Renal pelvis (tissue), 12 donors: ENCODE measurements around the gene DENND4A. TPM values are rescaled to one million over a fixed set of nuclear protein-coding genes. Genes with fewer than 3 reads are reported as not detected.

Source experiments
- DNase-seq: peaks from one replicate; pipeline ENCODE4 v3.0.0-alpha.2; 2013
- long read RNA-seq, 16 experiments: transcript quantifications; one replicate each; lab custom pipeline, GENCODE V29; 2026
- polyA plus RNA-seq, 3 donors: library from polyadenylated mRNA; unstranded; fragments of 120-200 nt; gene quantifications; one replicate each; pipeline ENCODE4 v1.2.1, GENCODE V29; 2013; ENCODE audit not compliant: insufficient read length in 3 of 3

Gene DENND4A
- polyA plus RNA-seq, result 10 to 100 TPM; 13.3 to 19.6 (median 15.4) TPM
- long read RNA-seq, donor 1, result 0 reads
- long read RNA-seq, donor 2, result 0 reads
- long read RNA-seq, donor 3, result 0 reads
- long read RNA-seq, donor 4, result 0 reads
- long read RNA-seq, donor 5, result 0 reads
- long read RNA-seq, donor 6, partial matches to known transcripts, result 0 of 1 reads
- long read RNA-seq, donor 6, other reads (novel, unspliced or antisense), result 0 of 1 reads
- long read RNA-seq, donor 7, result 0 reads
- long read RNA-seq, donor 8, full-length matches to known transcripts, result 1 of 1 reads
- long read RNA-seq, donor 8, partial matches to known transcripts, result 0 of 1 reads
- long read RNA-seq, donor 8, other reads (novel, unspliced or antisense), result 0 of 1 reads
- long read RNA-seq, donor 9, result 0 reads
- long read RNA-seq, donor 10, result 0 reads
- long read RNA-seq, donor 11, result 0 reads
- long read RNA-seq, donor 12, partial matches to known transcripts, result 0 of 2 reads
- long read RNA-seq, donor 12, other reads (novel, unspliced or antisense), result 0 of 2 reads
- long read RNA-seq, donor 13, partial matches to known transcripts, result 0 of 1 reads
- long read RNA-seq, donor 13, other reads (novel, unspliced or antisense), result 0 of 1 reads
- long read RNA-seq, donor 14, result 0 reads
- long read RNA-seq, donor 15, result 0 reads
- long read RNA-seq, donor 16, result 0 reads

DNA sequence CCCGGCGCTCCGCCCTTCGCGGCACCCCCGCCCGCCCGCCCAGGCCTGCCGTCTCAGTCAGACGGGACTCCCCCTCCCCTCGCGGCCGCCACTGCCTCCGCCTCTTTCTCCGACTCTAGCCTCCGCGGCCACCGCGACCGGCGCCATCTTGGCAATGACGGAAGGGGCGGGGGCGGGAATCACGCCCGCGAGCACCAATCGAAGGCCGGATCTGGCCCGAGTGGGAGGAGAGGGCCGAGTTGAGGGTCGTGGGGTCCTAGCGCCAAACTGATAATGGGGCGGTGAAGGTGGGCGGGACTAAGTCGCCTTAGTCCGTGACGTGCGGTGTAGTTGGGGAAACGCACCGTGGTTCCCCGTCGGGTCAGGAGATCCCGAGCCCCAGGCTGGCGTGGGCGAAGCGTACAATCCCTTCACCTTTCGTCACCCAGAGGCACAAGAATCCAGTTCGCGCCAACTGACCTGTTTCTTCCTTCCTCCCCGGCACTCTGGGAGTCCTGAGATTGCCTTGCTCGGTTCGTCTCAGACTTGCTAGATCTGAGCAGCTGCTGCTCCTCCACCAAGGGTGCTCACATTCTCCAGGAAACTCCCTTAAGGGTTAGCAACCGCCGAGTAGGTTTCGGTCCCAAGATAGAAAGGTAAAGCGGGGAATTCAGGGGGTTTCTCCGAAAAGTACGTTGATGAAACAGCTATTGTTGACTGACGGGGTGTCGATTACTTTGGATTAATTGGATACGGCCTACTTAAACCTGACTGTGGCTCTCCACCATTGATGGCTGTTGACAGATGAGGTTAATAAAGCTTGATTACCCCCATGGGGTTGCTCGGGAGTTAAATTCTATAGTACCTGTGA lies at the start of gene DENND4A:
Gene DENND4A (minus strand): TSS at position 156 of the 850 bp plus-strand sequence. CDS start 35,843 bp downstream, outside the sequence.
- DNase-seq, result peak; percentile 98

DNA sequence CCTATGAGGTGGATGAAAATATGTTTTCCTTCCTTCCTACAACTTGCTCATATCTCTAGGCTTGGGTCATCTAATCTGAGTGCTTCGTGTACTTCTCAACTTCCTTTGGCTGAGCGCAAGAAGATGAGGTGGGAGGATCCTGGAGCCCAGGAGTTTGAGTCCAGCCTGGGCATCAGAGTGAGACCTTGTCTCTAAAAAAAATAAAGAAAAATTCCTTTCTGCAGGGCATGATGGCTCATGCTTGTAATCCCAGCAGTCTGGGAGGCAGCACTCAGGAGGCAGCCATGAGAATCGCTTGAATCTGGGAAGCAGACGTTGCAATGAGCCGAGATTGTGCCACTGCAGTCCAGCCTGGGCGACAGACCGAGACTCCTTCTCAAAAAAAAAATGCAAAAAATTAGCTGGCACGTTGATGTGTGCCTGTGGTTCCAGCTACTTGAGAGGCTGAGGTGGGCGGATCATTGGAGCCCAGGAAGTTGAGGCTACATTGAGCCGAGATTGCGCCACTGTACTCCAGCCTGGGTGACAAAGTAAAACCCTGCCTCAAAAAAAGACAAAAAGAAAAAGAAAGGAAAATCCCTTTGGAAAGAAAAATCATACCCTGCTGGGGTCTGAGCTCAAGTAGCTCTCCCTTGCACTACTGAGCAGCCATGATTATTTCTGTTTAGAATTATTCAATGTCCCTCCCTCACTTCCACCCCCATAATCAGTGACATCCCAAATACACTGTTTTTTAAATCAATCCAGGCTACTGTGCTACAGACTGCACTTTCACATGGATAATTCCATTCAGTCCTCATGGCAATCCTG lies 49.2 kb upstream of the DENND4A start:
- DNase-seq, result no peak

DNA sequence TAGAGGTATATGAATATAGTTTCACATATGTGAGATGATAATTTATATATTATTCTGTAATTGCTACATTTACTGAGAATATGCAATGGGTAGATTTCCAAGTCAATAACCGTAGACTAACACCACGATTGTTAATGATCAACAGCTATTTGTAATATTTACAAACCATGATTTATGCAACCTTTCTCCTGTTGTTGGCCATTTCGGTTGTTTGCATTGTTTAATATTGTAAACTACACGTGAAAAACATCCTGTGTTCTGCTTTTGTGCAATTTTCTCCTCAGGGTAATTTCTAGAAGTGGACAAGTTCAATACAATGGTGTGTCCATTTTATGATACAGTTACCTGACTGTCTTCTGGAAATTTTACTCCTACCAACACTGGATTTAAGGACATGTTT lies 47.9 kb upstream of the DENND4A start:
- DNase-seq, result no peak

DNA sequence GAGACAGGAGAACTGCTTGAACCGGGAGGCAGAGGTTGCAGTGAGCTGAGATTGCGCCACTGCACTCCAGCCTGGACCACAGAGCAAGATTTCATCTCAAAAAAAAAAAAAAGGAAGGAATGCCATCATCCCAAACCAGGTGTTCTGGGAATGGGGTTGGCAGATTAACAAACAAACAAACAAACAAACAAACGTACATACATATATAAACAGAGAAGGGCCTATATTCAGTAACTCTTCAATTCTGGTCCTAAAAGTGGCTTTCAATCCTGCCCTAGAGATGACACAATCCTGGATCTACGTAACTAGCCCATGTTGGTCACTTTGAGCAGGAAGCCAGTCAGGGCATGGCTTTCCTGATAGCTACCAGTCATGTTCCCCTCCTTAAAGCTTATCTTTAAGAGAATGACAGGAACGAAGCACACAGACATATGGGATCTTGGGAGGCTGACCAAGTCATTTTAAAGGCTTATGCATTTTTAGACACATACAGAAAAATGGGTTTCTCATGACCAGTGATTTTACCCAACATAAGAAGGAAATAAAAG lies 47.3 kb upstream of the DENND4A start:
- DNase-seq, result no peak

DNA sequence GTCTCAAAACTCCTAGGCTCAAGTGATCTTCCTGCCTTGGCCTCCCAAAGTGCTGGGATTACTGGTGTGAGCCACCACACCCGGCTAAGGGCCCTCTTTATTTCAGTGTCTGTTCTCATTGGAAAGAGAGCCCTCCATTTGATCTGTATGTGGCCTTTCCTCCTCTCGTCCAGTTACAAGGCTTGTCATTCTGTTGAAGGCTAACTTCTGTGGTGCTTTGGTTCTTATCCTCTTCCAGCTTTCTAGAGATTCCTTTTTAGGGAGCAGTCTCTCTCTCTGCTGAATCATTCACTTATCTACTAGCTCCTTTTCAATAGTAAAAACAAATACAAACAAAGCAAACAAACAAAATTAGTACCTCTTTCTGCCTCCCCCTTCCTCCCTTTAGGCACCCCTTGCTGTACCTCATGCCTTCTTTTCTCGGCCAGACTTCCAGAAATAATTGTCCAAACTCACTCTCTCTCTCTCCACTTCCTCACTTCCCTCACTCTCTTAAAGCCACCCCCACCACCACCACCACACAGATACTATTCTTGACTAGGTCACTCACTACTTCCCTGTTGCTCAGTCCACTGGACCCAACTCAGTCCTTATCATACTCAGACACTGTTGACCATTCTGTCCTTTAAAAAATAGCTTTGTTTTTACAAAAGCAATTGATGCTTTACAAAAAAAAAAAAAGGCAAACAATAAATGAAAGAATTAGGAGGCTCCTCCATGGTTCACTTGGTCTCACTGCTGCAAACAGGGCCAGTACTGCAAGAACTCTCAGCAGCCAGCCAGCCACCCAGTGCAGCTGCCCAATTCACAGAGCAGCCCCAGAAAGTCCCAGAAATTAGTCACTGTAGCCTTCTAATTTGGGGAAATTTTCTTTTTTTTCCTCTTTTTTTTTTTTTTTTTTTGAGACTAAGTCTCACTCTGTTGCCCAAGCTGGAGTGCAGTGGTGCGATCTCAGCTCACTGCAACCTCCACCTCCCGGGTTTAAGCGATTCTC lies 45.5 kb upstream of the DENND4A start:
- no peak for DNase-seq

DNA sequence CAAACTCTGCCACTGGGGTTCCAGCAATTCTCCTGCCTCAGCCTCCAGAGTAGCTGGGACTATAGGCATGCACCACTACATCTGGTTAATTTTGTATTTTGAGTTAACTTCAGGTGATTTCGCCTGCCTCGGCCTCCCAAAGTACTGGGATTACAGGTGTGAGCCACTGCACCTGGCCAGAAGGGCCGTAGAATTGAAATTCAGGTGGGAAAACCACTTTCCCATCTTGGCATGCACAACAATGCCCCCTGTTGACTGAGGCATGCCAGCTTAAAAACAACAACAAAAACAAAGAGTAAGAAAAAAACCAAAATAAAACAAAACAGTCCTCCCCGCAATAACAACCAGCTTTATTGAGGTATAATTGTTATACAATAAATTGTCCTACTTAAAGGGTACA lies 44.6 kb upstream of the DENND4A start:
- no peak for DNase-seq

DNA sequence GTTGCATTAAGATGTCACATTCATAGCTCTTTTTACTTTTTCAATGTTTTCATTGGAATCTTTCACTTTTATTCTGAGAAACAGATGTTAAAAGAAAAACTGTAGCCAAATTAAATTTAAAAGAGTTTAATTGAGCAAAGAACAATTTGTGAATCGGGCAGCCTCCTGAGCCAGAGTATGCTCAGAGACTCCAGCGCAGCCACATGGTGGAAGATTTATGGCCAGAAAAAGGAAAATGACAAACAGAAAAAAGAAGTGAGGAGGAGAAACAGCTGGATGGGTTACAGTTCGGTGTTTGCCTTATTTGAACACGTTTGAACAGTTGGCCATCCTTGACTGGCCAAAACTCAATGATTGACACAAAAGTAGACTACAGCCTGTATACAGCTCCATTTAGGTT lies 43.4 kb upstream of the DENND4A start:
- DNase-seq, result peak; percentile 47

DNA sequence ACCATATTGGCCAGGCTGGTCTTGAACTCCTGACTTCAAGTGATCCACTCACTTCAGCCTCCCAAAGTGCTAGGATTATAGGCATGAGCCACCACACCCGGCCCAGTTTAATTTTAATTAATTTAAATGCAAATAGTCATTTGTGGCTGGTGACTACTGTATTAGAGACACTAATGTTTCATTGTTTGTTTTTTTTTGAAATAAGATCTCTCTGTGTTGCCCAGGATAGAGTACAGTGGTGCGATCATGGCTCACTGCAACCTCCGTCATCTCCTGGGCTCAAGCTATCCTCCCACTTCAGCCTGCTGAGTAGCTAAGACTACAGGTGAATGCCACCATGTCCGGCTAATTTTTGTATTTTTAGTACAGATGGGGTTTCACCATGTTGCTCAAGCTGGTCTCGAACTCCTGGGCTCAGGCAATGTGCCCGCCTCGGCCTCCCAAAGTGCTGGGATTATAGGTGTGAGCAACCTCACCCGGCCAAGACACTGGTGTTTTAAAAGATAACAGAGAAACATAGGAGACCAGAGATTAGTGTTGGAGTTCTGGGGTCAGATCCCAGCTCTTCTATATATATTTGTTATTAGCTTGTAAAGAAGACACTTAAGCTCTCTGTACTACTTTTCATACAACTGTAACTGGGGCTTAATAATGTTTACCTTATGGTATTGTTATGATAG lies 42.6 kb upstream of the DENND4A start:
- DNase-seq, result no peak

DNA sequence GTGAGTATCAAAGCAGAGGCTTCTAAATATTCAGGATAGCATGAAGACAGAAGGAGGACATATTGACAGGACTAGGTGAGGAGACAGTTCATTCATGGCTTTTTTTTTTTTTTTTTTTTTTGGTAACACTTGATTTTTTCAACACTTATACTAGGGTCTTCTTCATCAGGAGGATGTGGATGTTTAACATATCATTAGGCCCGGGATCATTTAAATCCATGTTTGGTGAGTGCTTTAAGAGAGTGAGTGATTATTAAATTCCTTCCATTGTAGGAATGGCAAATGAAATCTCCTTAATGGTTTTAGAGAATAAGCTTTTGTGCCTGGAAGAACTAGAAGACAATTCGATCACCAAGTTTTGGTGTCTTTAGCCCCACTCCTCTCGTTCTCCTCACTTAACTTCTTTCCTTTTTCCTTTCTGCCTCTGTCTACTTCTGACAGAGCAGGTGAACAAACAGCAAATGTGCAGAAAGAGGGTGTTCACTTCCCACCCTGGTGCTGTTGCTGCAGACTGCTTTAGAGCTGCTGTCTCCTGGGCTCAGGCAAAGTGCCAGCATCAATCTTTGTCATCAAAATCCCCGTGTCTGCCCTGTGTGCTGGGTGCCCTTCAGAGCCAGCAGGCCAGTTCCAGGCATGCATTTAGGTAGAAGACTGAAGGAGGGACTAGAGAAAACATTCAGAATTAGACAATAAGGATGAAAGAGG lies 41.6 kb upstream of the DENND4A start:
- DNase-seq, result no peak

DNA sequence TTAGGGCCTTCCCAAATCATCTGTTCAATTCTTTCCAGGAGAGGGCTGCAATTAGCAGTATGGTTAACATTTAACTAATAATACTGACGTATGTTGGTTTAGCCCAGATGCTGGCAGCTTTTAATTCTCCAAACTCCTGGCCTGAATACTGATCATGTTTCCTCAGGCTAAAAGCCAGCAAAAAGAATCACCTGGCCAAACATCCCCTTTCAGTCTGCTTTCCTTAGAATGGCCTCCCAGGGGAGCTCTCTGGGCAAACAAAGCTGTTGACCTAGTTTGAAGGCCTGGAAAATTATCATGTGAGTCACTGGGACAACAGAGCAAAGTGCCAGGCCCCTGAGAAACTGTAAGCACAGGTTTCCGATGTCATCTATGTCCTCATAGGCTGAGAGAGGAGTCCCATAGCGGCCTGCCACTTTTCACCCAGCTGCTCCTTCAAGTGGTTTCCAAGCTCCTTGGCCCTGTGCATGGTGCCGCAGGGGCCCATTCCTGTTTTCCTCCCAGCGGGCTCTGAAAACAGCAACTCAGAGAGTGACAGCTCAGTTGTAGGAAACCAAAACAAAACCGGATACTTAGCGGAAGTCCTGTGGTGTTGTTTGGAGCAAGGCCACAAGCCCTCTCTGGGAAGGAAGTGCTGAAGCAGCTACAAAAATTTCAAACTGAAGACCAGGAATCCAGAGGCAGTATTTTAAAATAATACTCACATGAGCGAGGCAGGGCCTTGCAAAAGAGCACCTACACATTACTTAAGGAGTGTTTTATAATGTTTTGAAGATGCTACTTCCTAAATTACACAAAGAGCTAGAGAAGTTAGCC lies 40.7 kb upstream of the DENND4A start:
- DNase-seq, result peak; percentile 87

DNA sequence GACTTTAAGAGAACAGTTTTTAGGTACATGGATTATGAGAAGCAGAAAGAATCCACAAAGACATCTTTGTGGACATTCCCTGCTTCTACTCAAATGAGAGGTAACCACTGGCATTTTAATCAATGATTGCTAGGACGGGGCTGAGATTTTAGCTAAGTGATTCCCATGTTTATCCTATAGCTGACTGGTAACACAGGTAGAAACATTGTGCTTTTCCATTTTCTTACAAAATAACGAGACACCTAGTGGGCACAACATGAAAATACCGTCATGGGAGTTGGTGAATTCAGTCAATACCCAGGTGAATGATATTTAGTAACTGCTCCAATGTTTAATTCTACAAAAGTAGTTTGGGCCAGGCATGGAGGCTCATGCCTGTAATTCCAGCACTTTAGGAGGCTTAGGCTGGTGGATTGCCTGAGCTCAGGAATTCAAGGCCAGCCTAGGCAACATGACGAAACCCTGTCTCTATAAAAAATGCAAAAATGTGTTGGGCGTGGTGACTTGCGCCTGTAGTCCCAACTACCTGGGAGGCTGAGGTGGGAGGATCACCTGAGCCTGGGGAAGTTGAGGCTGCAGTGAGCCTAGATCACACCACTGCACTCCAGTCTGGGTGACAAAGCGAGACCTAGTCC lies 37.2 kb upstream of the DENND4A start:
- DNase-seq, result peak; percentile 33

DNA sequence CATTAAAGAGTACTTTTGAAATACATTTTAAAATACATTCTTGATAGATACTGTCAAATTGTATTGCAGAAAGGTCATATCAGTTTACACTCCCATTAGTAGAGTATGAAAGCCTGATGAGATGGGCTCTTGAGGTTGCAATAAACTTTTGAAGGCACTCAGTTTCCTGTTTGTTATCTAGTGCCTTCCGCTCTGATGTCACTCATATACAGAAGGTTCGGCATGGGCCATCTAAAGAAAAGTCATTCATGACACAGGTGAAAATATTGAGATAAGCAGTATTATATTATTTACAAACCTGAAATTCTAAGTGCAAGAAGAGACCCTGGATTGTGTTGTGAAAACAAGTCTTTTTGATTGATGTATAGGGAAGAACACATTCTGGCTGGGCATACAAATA lies 36.5 kb upstream of the DENND4A start:
- DNase-seq, result no peak

DNA sequence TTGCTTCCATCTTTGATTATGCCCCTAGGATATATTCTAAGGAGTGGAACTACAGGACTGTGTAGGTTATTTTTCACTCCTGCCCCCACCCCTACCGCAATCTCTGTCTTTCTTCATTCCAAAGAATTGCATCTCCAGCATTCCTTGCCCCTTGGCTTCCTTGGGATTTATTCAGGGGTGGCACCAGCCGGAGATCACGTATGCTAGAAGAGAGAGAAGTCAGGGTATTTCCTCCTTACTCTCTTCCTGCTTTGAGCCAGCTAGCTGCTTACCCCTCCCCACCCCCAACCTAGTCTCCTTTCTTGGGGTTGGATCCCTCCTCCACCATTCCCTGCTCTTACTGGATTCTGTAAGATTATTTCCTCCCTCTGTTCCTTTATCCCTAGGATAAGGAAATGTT lies 35.0 kb upstream of the DENND4A start:
- no peak for DNase-seq

DNA sequence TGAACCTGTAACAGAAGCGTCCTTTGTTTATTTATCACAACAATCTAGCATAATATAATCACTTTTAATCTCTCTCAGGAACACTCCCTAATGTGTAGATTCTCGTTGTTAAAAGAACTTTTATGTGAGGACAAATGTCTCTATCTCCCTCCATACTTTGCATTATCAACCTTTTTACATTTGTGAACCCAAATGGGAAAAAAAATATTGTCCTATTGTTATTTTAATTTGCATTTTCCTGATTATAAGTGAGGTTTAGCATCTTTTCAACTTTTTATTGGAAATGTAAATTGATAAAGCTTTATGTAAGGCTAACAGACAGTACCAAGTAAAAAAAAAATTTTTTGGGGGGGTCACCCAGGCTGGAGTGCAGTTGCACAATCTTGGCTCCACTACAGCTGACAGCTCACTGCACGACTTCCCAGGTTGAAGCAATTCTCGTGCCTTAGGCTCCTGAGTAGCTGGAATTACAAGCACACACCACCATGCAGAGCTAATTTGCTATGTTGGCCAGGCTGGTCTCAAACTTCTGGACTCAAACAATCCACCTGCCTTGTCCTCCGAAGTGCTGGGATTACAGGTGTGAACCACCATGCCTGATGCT lies 33.0 kb upstream of the DENND4A start:
- DNase-seq, result no peak

DNA sequence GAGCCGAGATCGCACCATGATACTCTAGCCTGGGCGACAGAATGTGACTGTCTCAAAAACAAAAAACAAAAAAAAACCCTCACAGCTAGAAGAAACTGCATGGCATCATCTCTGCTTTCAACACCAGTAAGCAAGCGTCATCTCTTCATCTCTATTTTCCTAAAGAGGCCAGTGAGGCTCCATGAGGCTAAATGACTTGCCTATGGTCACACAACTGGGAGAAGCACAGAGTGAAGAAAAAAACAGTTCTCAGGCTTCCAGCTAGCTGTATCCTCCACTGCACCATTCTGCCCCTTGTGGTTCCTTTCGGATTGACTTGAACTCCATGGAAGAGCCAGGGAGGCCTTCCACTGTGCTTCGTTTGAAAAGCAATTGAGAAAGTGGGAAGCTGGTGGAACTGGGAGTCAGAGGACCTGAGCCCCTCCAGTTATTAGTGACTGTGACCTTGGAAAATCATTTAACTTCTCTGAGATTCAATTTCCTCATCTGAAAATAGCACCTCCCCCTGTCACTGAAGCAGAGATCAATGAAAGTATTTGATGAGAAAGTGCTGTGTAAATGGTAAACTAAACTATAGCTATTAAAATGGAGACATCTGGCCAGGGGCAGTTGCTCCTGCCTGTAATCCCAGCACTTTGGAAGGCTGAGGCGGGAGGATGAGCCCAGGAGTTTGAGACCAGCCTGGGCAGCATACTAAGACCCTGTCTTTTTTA lies 32.1 kb upstream of the DENND4A start:
- DNase-seq, result peak; percentile 42

DNA sequence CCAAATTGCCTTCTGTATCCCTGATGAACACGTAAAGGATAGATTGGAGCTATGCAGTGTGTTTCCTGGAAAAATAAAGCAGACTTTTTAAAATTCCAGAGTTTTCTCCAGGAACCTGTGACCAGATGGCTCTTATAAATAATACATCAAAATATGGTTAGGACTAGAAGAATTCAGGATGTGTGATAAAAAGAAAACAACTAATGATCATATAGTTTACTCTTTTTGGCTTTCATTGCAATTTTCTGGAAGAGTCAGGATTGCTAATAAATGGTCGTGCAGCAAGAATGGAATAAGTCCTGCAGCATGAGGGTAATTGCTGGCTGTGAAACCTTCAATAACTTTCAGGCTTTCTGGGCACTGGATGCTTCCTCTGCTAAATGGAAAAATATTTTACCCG lies 30.2 kb upstream of the DENND4A start:
- no peak for DNase-seq
